Measurements from ENCODE around the gene PRDM16.

DNA sequence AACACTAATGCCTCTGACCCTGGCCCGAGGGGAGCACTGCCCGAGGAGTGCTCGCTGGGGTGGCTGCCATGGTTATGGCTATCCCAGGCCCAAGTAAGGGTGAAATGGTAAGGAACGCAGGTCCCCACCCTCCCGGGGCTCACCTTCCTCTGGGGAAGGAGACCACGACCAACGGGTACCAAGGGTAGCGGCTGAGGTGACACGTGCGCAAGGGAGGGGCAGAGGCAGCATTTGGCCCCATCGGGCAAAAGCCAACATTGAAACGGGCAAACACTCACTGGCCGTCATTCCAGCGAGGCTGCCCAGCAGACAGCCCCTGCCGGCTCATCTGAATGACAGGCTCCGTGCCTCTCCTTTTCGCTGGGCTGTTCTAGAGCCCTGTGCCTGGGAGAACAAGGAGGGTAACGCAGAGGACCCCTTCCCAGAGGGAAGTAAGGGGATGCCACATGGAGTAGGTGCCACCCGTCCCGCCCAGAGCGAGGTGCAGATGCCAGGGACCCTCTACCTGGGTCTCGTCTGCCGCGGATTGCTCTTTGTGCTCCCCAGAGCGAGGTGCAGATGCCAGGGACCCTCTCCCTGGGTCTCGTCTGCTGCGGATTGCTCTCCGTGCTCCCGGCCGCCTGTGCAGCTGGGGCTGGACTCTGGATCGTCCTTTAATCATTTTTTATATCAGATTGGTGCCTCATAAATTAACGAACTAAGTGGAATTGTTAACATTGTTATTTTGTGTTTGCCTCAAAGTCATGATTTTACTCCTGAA, 31.5 kb upstream of the PRDM16 start:
- TF ChIP-seq BHLHE40 (IDR thresholded peaks at IDR 0.05; ENCODE audit: low read depth, low read length) (no peak), EHMT2 (IDR thresholded peaks at IDR 0.05; ENCODE audit: low read depth) (no peak), ZFP36 (IDR thresholded peaks at IDR 0.05; ENCODE audit: borderline replicate concordance, partially characterized antibody) (no peak), CBX2 (IDR thresholded peaks at IDR 0.05; ENCODE audit: borderline replicate concordance, low read depth) (no peak), RFX5 (IDR thresholded peaks at IDR 0.05) (no peak), RNF2 (IDR thresholded peaks at IDR 0.05; ENCODE audit: borderline replicate concordance, low read depth) (no peak)
- TF ChIP-seq, protein P1, sequence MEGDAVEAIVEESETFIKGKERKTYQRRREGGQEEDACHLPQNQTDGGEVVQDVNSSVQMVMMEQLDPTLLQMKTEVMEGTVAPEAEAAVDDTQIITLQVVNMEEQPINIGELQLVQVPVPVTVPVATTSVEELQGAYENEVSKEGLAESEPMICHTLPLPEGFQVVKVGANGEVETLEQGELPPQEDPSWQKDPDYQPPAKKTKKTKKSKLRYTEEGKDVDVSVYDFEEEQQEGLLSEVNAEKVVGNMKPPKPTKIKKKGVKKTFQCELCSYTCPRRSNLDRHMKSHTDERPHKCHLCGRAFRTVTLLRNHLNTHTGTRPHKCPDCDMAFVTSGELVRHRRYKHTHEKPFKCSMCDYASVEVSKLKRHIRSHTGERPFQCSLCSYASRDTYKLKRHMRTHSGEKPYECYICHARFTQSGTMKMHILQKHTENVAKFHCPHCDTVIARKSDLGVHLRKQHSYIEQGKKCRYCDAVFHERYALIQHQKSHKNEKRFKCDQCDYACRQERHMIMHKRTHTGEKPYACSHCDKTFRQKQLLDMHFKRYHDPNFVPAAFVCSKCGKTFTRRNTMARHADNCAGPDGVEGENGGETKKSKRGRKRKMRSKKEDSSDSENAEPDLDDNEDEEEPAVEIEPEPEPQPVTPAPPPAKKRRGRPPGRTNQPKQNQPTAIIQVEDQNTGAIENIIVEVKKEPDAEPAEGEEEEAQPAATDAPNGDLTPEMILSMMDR (IDR thresholded peaks at IDR 0.05): no peak

All from A549 (cell line).